Hepatocyte (in vitro differentiated cells): ENCODE measurements around the gene PPP2R2C. TPM values are rescaled to one million over a fixed set of nuclear protein-coding genes. Genes with fewer than 3 reads are reported as not detected.
A peak's percentile ranks its signal among the peaks of the same experiment; 100 is the strongest.

Experiments
- DNase-seq: peaks from one replicate; pipeline ENCODE4 v3.0.0-alpha.2; 2016; ENCODE audit warnings: low spot score
- H2AFZ ChIP-seq: fragments of 200-600 bp; sonication (generic); 2 replicates; pipeline ENCODE4 v1.6.0; 2016; ENCODE audit warnings: antibody characterized with exemption, mild to moderate bottlenecking
- H3K27ac ChIP-seq: fragments of 200-600 bp; sonication (generic); 2 replicates; pipeline ENCODE4 v1.5.1; 2016; ENCODE audit warnings: mild to moderate bottlenecking
- H3K27me3 ChIP-seq: fragments of 200-600 bp; sonication (generic); 2 replicates; pipeline ENCODE4 v1.6.1; 2016
- H3K36me3 ChIP-seq: fragments of 200-600 bp; sonication (generic); replicated peaks from 2 replicates; pipeline ENCODE4 v1.5.1; 2016; ENCODE audit warnings: low read depth; ENCODE audit not compliant: insufficient read depth
- H3K4me1 ChIP-seq: fragments of 200-600 bp; sonication (generic); 2 replicates; pipeline ENCODE4 v1.5.1; 2016; ENCODE audit warnings: mild to moderate bottlenecking, moderate library complexity; ENCODE audit not compliant: insufficient read depth
- H3K4me2 ChIP-seq: fragments of 200-600 bp; sonication (generic); 2 replicates; pipeline ENCODE4 v1.6.0; 2016
- H3K4me3 ChIP-seq: fragments of 200-600 bp; sonication (generic); 2 replicates; pipeline ENCODE4 v1.5.1; 2016; ENCODE audit warnings: mild to moderate bottlenecking
- H3K79me2 ChIP-seq: fragments of 200-600 bp; sonication (generic); 2 replicates; pipeline ENCODE4 v1.6.0; 2017; ENCODE audit warnings: mild to moderate bottlenecking
- H3K9me2 ChIP-seq: fragments of 200-600 bp; sonication (generic); replicated peaks from 2 replicates; pipeline ENCODE4 v1.6.0; 2017; ENCODE audit warnings: mild to moderate bottlenecking; ENCODE audit not compliant: insufficient read depth
- H3K9me3 ChIP-seq: fragments of 200-600 bp; sonication (generic); 2 replicates; pipeline ENCODE4 v1.5.1; 2016; ENCODE audit warnings: low read depth, mild to moderate bottlenecking
- H4K20me1 ChIP-seq: fragments of 200-600 bp; sonication (generic); 2 replicates; pipeline ENCODE4 v1.6.0; 2016; ENCODE audit warnings: mild to moderate bottlenecking; ENCODE audit not compliant: insufficient read depth, poor library complexity, severe bottlenecking
- CTCF ChIP-seq: fragments of 200-600 bp; sonication (generic); IDR thresholded peaks from 2 replicates; pipeline ENCODE4 v1.5.1; 2016; ENCODE audit warnings: antibody characterized with exemption, mild to moderate bottlenecking; ENCODE audit not compliant: poor library complexity
- EZH2 ChIP-seq: fragments of 200-600 bp; sonication (generic); IDR thresholded peaks from 2 replicates; pipeline ENCODE4 v1.6.1; 2016; ENCODE audit warnings: antibody characterized with exemption, mild to moderate bottlenecking, borderline replicate concordance
- EZH2phosphoT487 ChIP-seq: fragments of 200-600 bp; sonication (generic); IDR thresholded peaks from one replicate; pipeline ENCODE4 v1.6.1; 2018; ENCODE audit warnings: antibody characterized with exemption, mild to moderate bottlenecking, low read depth, moderate library complexity; ENCODE audit not compliant: unreplicated experiment, severe bottlenecking
- WGBS: methylation state at CpG from one replicate; pipeline ENCODE4 v1.1.6; 2016; ENCODE audit warnings: low lambda C conversion rate; ENCODE audit errors: missing lambda C conversion rate; 5-methylcytosine and 5-hydroxymethylcytosine counted together
- polyA plus RNA-seq: library from polyadenylated mRNA; unstranded; fragments of >200 nt; fragmentation: Nextera tagmentation; extraction: Ambion mirVana; gene quantifications from 2 replicates; pipeline ENCODE4 v1.2.1, GENCODE V29; 2016
- total RNA-seq: library from RNA; depleted of rRNA; stranded (reverse); fragments of >200 nt; gene quantifications from 2 replicates; pipeline ENCODE4 v1.2.3, GENCODE V29; 2014

PPP2R2C gene
- total and polyA plus RNA-seq, 2 experiments from 2014 or later = 0.35 to 0.67 TPM

DNA sequence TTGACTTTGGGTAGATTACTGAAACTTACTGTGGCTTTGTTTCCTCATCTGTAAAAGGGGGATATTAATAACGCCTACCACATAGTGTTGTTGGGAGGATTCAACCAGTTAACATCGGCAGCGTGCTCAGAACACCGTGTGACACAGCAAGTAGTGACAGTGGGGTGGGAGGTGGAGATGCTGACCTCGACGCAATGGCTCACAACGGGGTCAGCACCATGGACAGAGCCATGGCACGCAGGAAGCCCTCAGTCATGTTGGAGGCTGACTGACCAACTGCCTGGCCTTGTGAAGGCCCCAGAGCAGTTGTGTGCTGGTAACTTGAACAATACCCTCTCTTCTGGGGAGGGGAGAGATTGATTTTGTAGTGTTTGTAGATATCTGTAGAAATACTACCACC, 109.5 kb downstream of the PPP2R2C start:
- TF ChIP-seq CTCF (no peak), EZH2 (no peak), EZH2phosphoT487 (no peak)
- H3K79me2 ChIP-seq = no peaks in the 10 kb centered on the region
- H3K9me2 ChIP-seq = no peaks in the 10 kb centered on the region
- peaks cover 10% of the 10 kb centered on the region for H3K27me3 ChIP-seq
- H3K4me3 ChIP-seq = no peak overlapping the region
- H3K9me3 ChIP-seq = no peaks in the 10 kb centered on the region
- H3K27ac ChIP-seq = no peak overlapping the region
- 28% methylated on average over 8 of the region's 8 CpGs for WGBS
- H3K4me1 ChIP-seq = no peaks in the 10 kb centered on the region
- no peaks in the 10 kb centered on the region for H3K36me3 ChIP-seq
- no peaks in the 10 kb centered on the region for H4K20me1 ChIP-seq
- peak; percentile 65 for DNase-seq
- H3K4me2 ChIP-seq = no peak overlapping the region
- H2AFZ ChIP-seq = no peak overlapping the region

- 72% methylated on average over 7 of the region's 7 CpGs for whole genome bisulfite sequencing
These were observed 110.0 kb downstream of the PPP2R2C start for GRCh38 chr4:6362243-6362885.

DNA sequence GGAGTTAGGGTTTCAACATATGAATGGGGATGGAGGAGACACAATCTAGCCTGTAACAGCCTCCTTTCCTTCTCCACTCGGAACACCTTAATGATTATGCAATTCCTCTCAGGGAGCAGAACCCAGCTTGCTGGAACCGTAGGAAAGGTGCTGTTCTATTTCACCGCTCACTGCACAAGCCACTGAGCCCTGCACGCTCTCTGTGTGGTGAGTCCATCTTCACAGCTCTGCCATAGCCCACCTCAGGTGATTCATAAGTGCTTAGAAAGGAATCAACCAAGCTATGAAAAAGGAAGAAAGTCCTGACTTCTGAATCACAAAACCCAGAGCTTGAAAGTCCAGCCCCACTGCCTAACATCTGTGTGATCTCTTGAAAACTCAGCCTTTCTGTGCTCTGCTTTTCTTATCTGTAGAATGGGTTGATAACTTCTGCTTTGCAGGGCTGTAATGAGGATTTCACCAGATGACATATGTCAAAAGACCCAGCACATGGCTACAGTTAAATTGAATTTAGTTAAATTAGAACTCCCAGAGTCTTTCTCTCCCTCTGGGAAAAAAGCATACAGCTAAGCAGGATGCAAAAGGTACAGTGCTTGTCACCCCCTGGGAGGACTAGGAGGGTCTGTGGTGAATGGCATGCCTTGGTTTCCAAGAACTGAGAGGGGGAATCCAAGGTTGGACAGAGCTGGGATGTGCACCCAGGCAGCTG, 111.2 kb downstream of the PPP2R2C start:
- 68% methylated on average over 4 of the region's 4 CpGs for WGBS
- Histone ChIP-seq H3K27ac (no peak overlapping the region), H3K9me3 (no peaks in the 10 kb centered on the region), H4K20me1 (no peaks in the 10 kb centered on the region), H3K36me3 (no peaks in the 10 kb centered on the region), H3K9me2 (no peaks in the 10 kb centered on the region), H3K27me3 (no peaks in the 10 kb centered on the region), H2AFZ (no peak overlapping the region), H3K4me1 (no peaks in the 10 kb centered on the region), H3K4me2 (no peak overlapping the region), H3K4me3 (no peak overlapping the region), H3K79me2 (no peaks in the 10 kb centered on the region)
- no peak for TF ChIP-seq CTCF
- TF ChIP-seq EZH2 = no peak
- no peak for TF ChIP-seq EZH2phosphoT487
- no peak for DNase-seq

More at GRCh38 chr4:6362243-6362885, 110.0 kb downstream of the PPP2R2C start:
- no peak overlapping the region for H3K4me3 ChIP-seq
- no peaks in the 10 kb centered on the region for H3K9me2 ChIP-seq
- no peak overlapping the region for H3K4me2 ChIP-seq
- H3K9me3 ChIP-seq = no peaks in the 10 kb centered on the region
- H3K79me2 ChIP-seq = no peaks in the 10 kb centered on the region
- H3K27ac ChIP-seq = no peak overlapping the region
- H3K4me1 ChIP-seq = no peaks in the 10 kb centered on the region
- no peak overlapping the region for H2AFZ ChIP-seq
- TF ChIP-seq CTCF (no peak), EZH2 (no peak), EZH2phosphoT487 (no peak)
- no peak for DNase-seq
- no peaks in the 10 kb centered on the region for H4K20me1 ChIP-seq
- peaks cover 5% of the 10 kb centered on the region for H3K27me3 ChIP-seq
- no peaks in the 10 kb centered on the region for H3K36me3 ChIP-seq
